IPS-18a (cell line): ENCODE measurements around the gene UBAC2.
"Not testable (repeated sequence)": the region's sequence is repeated elsewhere in the genome, so short reads cannot be mapped to it uniquely, and the experiment has no call there.

Experiments used
- H3K27ac ChIP-seq: one replicate; pipeline ENCODE4 v1.5.1; 2013; ENCODE audit warnings: low read length
- H3K27me3 ChIP-seq: one replicate; pipeline ENCODE4 v1.6.1; 2013; ENCODE audit warnings: mild to moderate bottlenecking, low read length; ENCODE audit not compliant: control insufficient read depth, insufficient read depth
- H3K36me3 ChIP-seq: one replicate; pipeline ENCODE4 v1.6.1; 2013; ENCODE audit warnings: low read depth, low read length; ENCODE audit not compliant: control insufficient read depth
- H3K4me1 ChIP-seq: one replicate; pipeline ENCODE4 v1.6.1; 2013; ENCODE audit warnings: low read depth, low read length; ENCODE audit not compliant: control insufficient read depth
- H3K4me3 ChIP-seq: one replicate; pipeline ENCODE4 v1.5.1; 2013; ENCODE audit warnings: low read length
- H3K9ac ChIP-seq: one replicate; pipeline ENCODE4 v1.6.1; 2013; ENCODE audit warnings: mild to moderate bottlenecking, low read length, moderate library complexity
- H3K9me3 ChIP-seq: one replicate; pipeline ENCODE4 v1.6.1; 2013; ENCODE audit warnings: low read depth, low read length; ENCODE audit not compliant: control insufficient read depth

UBAC2 gene

GRCh38 chr13:99206873-99207272 lies 6.2 kb downstream of the UBAC2 start:
- H3K4me1 ChIP-seq: peaks cover 3% of the 10 kb centered on the region
- no peaks in the 10 kb centered on the region for H3K27me3 ChIP-seq
- peaks cover 4% of the 10 kb centered on the region for H3K36me3 ChIP-seq
- no peak overlapping the region for H3K27ac ChIP-seq
- no peak overlapping the region for H3K9ac ChIP-seq
- no peak overlapping the region for H3K4me3 ChIP-seq
- H3K9me3 ChIP-seq: no peaks in the 10 kb centered on the region

DNA sequence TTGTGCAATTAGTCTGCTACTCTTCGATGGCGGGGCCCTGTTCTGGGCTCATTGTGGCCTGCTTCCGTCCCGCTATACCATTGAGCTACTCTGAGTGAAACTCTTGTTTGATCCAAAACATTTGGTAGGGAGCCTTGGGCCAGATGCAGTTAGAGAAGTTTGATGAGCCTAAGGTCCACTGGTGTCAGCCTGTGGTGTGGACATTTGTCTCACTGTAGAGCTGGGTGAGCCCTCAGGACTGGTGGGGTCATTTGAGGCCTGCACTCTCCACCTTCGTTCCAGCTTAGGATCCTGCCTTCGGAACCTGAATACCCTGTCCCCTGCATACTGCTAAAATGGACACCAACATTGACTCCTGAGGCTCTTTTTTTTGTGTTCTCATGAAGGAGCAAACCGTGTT lies 6.9 kb downstream of the UBAC2 start:
- no peak overlapping the region for H3K9ac ChIP-seq

GRCh38 chr13:99208185-99208584 lies 7.5 kb downstream of the UBAC2 start:
- Histone ChIP-seq H3K9me3 (no peaks in the 10 kb centered on the region), H3K9ac (no peak overlapping the region), H3K4me1 (no peaks in the 10 kb centered on the region), H3K27me3 (no peaks in the 10 kb centered on the region), H3K27ac (no peak overlapping the region), H3K36me3 (peaks cover 4% of the 10 kb centered on the region), H3K4me3 (no peak overlapping the region)

More for the DNA sequence above, 6.9 kb downstream of the UBAC2 start:
- Histone ChIP-seq H3K36me3 (peaks cover 4% of the 10 kb centered on the region), H3K27me3 (no peaks in the 10 kb centered on the region), H3K27ac (no peak overlapping the region), H3K4me3 (no peak overlapping the region), H3K4me1 (no peaks in the 10 kb centered on the region), H3K9me3 (no peaks in the 10 kb centered on the region)

DNA sequence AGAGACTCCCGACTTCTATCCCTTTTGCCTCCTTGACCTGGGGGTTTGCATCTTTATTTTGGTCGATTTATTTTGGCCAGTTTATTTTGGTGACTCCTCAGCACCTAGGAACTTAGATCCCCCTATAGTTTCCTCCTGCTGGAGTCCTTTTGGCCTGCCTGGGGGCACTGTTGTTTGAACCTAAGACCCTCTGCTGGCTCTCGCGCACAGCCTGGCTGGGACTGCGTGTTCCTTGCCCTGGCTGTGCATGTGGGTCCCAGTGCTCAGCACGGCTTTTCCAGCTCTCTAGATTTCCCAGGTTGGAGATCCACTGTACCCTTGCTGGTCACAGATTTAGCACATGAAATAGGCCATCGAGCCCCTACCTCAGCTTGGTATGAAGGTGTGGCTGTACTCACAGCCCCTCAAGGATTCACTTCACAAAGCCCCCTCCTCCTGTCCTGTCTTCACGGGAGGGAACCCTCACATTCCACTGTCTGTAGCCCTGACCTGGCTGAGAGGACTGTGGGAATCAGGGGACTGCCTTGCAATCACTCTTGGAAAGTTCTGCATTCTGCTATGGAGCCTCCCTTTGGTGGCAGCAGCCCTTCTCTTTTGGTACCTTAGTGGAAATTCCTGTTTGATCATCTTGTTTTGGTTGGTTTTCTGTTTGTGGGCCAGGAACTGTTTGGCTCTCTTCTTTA lies 8.3 kb downstream of the UBAC2 start:
- H3K4me3 ChIP-seq: no peak overlapping the region
- H3K36me3 ChIP-seq: peaks cover 4% of the 10 kb centered on the region
- no peak overlapping the region for H3K27ac ChIP-seq
- no peaks in the 10 kb centered on the region for H3K27me3 ChIP-seq
- no peaks in the 10 kb centered on the region for H3K9me3 ChIP-seq
- peaks cover under 1% of the 10 kb centered on the region for H3K4me1 ChIP-seq
- H3K9ac ChIP-seq: no peak overlapping the region

- H3K9me3 ChIP-seq, H3K27me3 ChIP-seq, H3K9ac ChIP-seq, H3K27ac ChIP-seq, H3K4me1 ChIP-seq, H3K36me3 ChIP-seq, H3K4me3 ChIP-seq: not testable (repeated sequence)
These were observed 10.0 kb downstream of the UBAC2 start for GRCh38 chr13:99210627-99211026.

GRCh38 chr13:99211421-99212035 lies 10.9 kb downstream of the UBAC2 start:
- Histone ChIP-seq H3K27me3 (no peaks in the 10 kb centered on the region), H3K36me3 (no peaks in the 10 kb centered on the region), H3K27ac (no peak overlapping the region), H3K4me3 (no peak overlapping the region), H3K4me1 (peaks cover 10% of the 10 kb centered on the region), H3K9ac (no peak overlapping the region), H3K9me3 (no peaks in the 10 kb centered on the region)

GRCh38 chr13:99214232-99214631 lies 13.6 kb downstream of the UBAC2 start:
- Histone ChIP-seq H3K4me3 (peak overlapping the region; percentile 7), H3K9me3 (no peaks in the 10 kb centered on the region), H3K27me3 (no peaks in the 10 kb centered on the region), H3K9ac (no peak overlapping the region), H3K4me1 (peaks cover 10% of the 10 kb centered on the region), H3K36me3 (no peaks in the 10 kb centered on the region), H3K27ac (no peak overlapping the region)

DNA sequence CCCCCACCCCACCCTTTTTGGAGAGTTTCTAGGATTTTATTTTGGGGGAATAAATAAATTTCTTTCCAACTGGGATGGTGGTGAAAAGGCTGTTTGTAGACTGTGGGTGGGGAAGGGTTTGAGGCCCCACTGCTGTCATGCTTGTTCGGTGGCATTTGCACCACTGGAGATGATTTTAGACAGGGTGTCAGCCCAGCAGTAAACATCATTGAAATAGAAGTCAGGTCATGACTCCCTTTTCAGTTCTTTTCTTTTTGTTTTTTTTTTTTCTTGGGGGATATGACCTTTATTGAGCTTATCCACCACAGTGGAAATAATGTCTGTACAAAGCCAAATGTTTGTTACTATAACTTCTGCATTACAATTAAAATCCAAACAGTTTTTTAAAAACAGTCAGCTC lies 14.1 kb downstream of the UBAC2 start:
- no peaks in the 10 kb centered on the region for H3K36me3 ChIP-seq
- peak overlapping the region; percentile 7 for H3K4me3 ChIP-seq
- peaks cover 10% of the 10 kb centered on the region for H3K4me1 ChIP-seq
- H3K9me3 ChIP-seq: no peaks in the 10 kb centered on the region
- no peak overlapping the region for H3K9ac ChIP-seq
- H3K27ac ChIP-seq: no peak overlapping the region
- no peaks in the 10 kb centered on the region for H3K27me3 ChIP-seq

GRCh38 chr13:99215184-99215830 lies 14.7 kb downstream of the UBAC2 start:
- Histone ChIP-seq H3K27me3 (no peaks in the 10 kb centered on the region), H3K9me3 (no peaks in the 10 kb centered on the region), H3K9ac (no peak overlapping the region), H3K4me1 (peaks cover 10% of the 10 kb centered on the region), H3K27ac (no peak overlapping the region), H3K36me3 (no peaks in the 10 kb centered on the region), H3K4me3 (no peak overlapping the region)

DNA sequence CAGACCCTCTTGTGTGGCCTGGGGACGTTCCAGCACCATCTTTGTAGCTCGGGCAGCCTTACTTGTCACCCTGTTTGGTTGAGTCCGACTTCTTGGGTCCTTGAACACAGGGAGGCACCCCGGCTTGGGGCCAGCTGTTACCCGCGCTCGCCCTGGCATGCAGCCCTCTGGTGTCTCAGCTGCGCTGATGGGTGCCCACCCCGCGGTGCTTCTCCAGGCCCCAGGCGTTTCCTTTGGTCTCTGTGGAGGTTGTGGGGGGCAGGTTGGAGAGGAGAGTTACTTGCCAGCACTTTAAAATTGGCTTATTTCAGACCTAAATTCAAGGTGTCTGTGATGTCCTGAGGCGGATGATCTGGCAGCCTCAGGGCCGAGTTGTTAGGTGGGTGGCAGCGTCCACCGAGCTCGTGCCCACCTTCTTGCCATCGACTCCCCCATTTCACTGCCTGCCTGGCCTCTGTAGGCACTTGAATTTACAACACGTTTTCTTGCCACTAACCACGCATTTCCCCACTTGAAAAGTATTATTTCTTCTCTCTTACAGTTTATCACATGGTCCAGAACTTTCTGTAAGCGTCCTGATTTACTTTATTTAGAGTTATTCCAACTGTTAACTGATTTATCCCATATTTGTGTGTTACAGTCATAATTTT lies 16.9 kb downstream of the UBAC2 start:
- no peak overlapping the region for H3K9ac ChIP-seq
- no peaks in the 10 kb centered on the region for H3K9me3 ChIP-seq
- no peak overlapping the region for H3K27ac ChIP-seq
- peaks cover 10% of the 10 kb centered on the region for H3K4me1 ChIP-seq
- H3K36me3 ChIP-seq: no peaks in the 10 kb centered on the region
- H3K27me3 ChIP-seq: no peaks in the 10 kb centered on the region
- no peak overlapping the region for H3K4me3 ChIP-seq

- Histone ChIP-seq H3K4me3 (no peak overlapping the region), H3K9me3 (no peaks in the 10 kb centered on the region), H3K36me3 (no peaks in the 10 kb centered on the region), H3K4me1 (peaks cover 10% of the 10 kb centered on the region), H3K27me3 (no peaks in the 10 kb centered on the region), H3K9ac (no peak overlapping the region), H3K27ac (no peak overlapping the region)
These were observed 17.5 kb downstream of the UBAC2 start for GRCh38 chr13:99218126-99218525.
